AG09309 (cell line): ENCODE measurements around the gene OR51B4.

Experiments
- DNase-seq: peaks from one replicate; pipeline ENCODE4 v3.0.0-alpha.2; 2010; ENCODE audit warnings: low read depth
- H3K4me3 ChIP-seq: 2 replicates; pipeline ENCODE4 v1.5.1; 2011; ENCODE audit warnings: mild to moderate bottlenecking, low read depth, low read length, moderate library complexity; ENCODE audit not compliant: control insufficient read depth
- CTCF ChIP-seq: IDR thresholded peaks from 2 replicates; pipeline ENCODE4 v1.5.1; 2011; ENCODE audit warnings: mild to moderate bottlenecking, low read depth, low read length, inconsistent platforms; ENCODE audit not compliant: insufficient read depth, control insufficient read depth; ENCODE audit errors: missing control alignments

The OR51B4 gene

GRCh38 chr11:5282628-5283027 lies 19.1 kb downstream of the OR51B4 start:
- no peak for DNase-seq
- H3K4me3 ChIP-seq: no peak overlapping the region
- no peak for TF ChIP-seq CTCF

- no peak for TF ChIP-seq CTCF
- DNase-seq: no peak
- no peak overlapping the region for H3K4me3 ChIP-seq
These were observed 20.1 kb downstream of the OR51B4 start for GRCh38 chr11:5281596-5281995.

GRCh38 chr11:5280582-5281102 lies 21.1 kb downstream of the OR51B4 start:
- no peak for TF ChIP-seq CTCF
- H3K4me3 ChIP-seq: no peak overlapping the region
- DNase-seq: peak; percentile 94

- DNase-seq: no peak
- TF ChIP-seq CTCF: no peak
- H3K4me3 ChIP-seq: no peak overlapping the region
These were observed 22.2 kb downstream of the OR51B4 start for GRCh38 chr11:5279471-5280090.

GRCh38 chr11:5277807-5278382 lies 23.9 kb downstream of the OR51B4 start:
- no peak for TF ChIP-seq CTCF
- H3K4me3 ChIP-seq: no peak overlapping the region
- DNase-seq: no peak

- TF ChIP-seq CTCF: no peak
- no peak overlapping the region for H3K4me3 ChIP-seq
- no peak for DNase-seq
These were observed 25.0 kb downstream of the OR51B4 start for GRCh38 chr11:5276697-5277096.
